Caco-2 (cell line): ENCODE data around the gene DMC1. TPM values are rescaled to one million over a fixed set of nuclear protein-coding genes. Genes with fewer than 3 reads are reported as not detected.
A peak's percentile ranks its signal among the peaks of the same experiment; 100 is the strongest.
"Not testable (repeated sequence)": the region's sequence is repeated elsewhere in the genome, so short reads cannot be mapped to it uniquely, and the experiment has no call there.

Experiments
- BruUV-seq: library from RNA; stranded (reverse); fragments of 400-500 nt; replicated peaks from 2 replicates; lab custom pipeline; 2021; lab: Mats Ljungman, UMichigan
- CTCF ChIA-PET: fragments of 300-600 bp; sonication (Branson Sonifier 250); formaldehyde crosslinking; loops from one replicate; lab custom pipeline; 2022; ENCODE audit warnings: antibody characterized with exemption; lab: Charles Lee
- POLR2A ChIA-PET: fragments of 300-600 bp; sonication (Branson Sonifier 250); formaldehyde crosslinking; loops from one replicate; lab custom pipeline; 2022; ENCODE audit warnings: antibody characterized with exemption; lab: Charles Lee
- DNase-seq, 2 experiments: peaks; one replicate each; pipeline versions ENCODE4 v3.0.0 to v3.0.0-alpha.2; 2020 to 2022
- H3K27me3 ChIP-seq: replicated peaks from 2 replicates; pipeline ENCODE4 v1.6.0; 2011; ENCODE audit warnings: low read length; ENCODE audit not compliant: control insufficient read depth, insufficient read depth
- H3K36me3 ChIP-seq: 2 replicates; pipeline ENCODE4 v1.5.1; 2011; ENCODE audit warnings: low read length; ENCODE audit not compliant: control insufficient read depth, insufficient read depth
- H3K4me1 ChIP-seq: fragments of 250-450 bp; sonication (Bioruptor Pico); 2 replicates; pipeline ENCODE4 v1.5.1; 2020; ENCODE audit warnings: mild to moderate bottlenecking
- H3K4me3 ChIP-seq: 2 replicates; pipeline ENCODE4 v1.5.1; 2011; ENCODE audit warnings: low read depth, mild to moderate bottlenecking, control low read depth, low read length
- H3K9me3 ChIP-seq: fragments of 250-450 bp; sonication (Bioruptor Pico); 2 replicates; pipeline ENCODE4 v1.5.1; 2020; ENCODE audit warnings: mild to moderate bottlenecking, moderate library complexity
- H3K27ac Mint-ChIP-seq: one replicate; pipeline ENCODE4 v1.8.0; 2022; ENCODE audit warnings: mixed read lengths; ENCODE audit not compliant: unreplicated experiment
- H3K27me3 Mint-ChIP-seq: one replicate; pipeline ENCODE4 v1.8.0; 2022; ENCODE audit warnings: mixed read lengths; ENCODE audit not compliant: insufficient read depth, unreplicated experiment
- H3K36me3 Mint-ChIP-seq: one replicate; pipeline ENCODE4 v1.8.0; 2022; ENCODE audit warnings: mild to moderate bottlenecking, mixed read lengths; ENCODE audit not compliant: insufficient read depth, unreplicated experiment
- H3K4me1 Mint-ChIP-seq: one replicate; pipeline ENCODE4 v1.8.0; 2022; ENCODE audit warnings: low read depth, mixed read lengths; ENCODE audit not compliant: unreplicated experiment
- H3K4me3 Mint-ChIP-seq: one replicate; pipeline ENCODE4 v1.8.0; 2022; ENCODE audit warnings: mild to moderate bottlenecking, moderate library complexity, mixed read lengths; ENCODE audit not compliant: unreplicated experiment
- H3K9me3 Mint-ChIP-seq: one replicate; pipeline ENCODE4 v1.8.0; 2022; ENCODE audit warnings: mixed read lengths; ENCODE audit not compliant: unreplicated experiment
- CTCF ChIP-seq, 2 experiments: fragments of 200-600 bp in 1 of 2; IDR thresholded peaks; 1 replicate in 1 of 2; 2 replicates in 1 of 2; pipeline versions ENCODE4 v1.5.1 to v1.8.0; 2011 to 2022; ENCODE audit warnings: antibody characterized with exemption in 1 of 2, control low read depth in 1 of 2, inconsistent platforms in 1 of 2, low read depth in 1 of 2, low read length in 1 of 2, mild to moderate bottlenecking in 1 of 2, moderate library complexity in 1 of 2; ENCODE audit not compliant: insufficient read depth in 1 of 2, severe bottlenecking in 1 of 2, unreplicated experiment in 1 of 2
- intact Hi-C: fragments of 100-400 bp; cut with micrococcal nuclease; formaldehyde crosslinking; loops from one replicate; pipeline ENCODE4 v1.10.0; 2022; ENCODE audit not compliant: unreplicated experiment
- total RNA-seq: library from RNA; stranded (reverse); gene quantifications from 2 replicates; pipeline ENCODE4 v1.2.3, GENCODE V29; 2022

DMC1 gene
- total RNA-seq, 1 experiment from 2014 or later, result 1.1 TPM

GRCh38 chr22:38474003-38474607 lies 95.9 kb downstream of the DMC1 start:
- Histone ChIP-seq H3K27me3 (no peaks in the 10 kb centered on the region), H3K9me3 (no peaks in the 10 kb centered on the region), H3K4me1 (peaks cover 11% of the 10 kb centered on the region), H3K36me3 (no peaks in the 10 kb centered on the region), H3K4me3 (no peak overlapping the region)
- Mint-ChIP-seq H3K27ac (peak overlapping the region; percentile 20), H3K9me3 (no peaks in the 10 kb centered on the region), H3K4me1 (peaks cover 8% of the 10 kb centered on the region), H3K4me3 (no peak overlapping the region), H3K36me3 (peaks cover 17% of the 10 kb centered on the region), H3K27me3 (no peaks in the 10 kb centered on the region)
- ChIA-PET CTCF (no interaction called here), POLR2A (no interaction called here)
- BruUV-seq, result no TSS peak
- no peak for DNase-seq
- TF ChIP-seq CTCF (IDR thresholded peaks at IDR 0.05; ENCODE audit: insufficient read depth in 1 of 2, low read depth in 1 of 2, low read length in 1 of 2, severe bottlenecking in 1 of 2, unreplicated experiment in 1 of 2), result no peak
- intact Hi-C loops, result no loop called here

- H3K4me1 ChIP-seq, result peaks cover 5% of the 10 kb centered on the region; the same call in 1 of the 2 replicates
- ChIA-PET POLR2A (no interaction called here), CTCF (no interaction called here)
- Mint-ChIP-seq H3K27me3 (no peaks in the 10 kb centered on the region), H3K4me3 (no peak overlapping the region), H3K9me3 (no peaks in the 10 kb centered on the region), H3K4me1 (no peaks in the 10 kb centered on the region), H3K36me3 (peaks cover 2% of the 10 kb centered on the region), H3K27ac (no peak overlapping the region)
- no peaks in the 10 kb centered on the region; the same call in 1 of the 2 replicates for H3K27me3 ChIP-seq
- H3K9me3 ChIP-seq, result no peaks in the 10 kb centered on the region
- H3K4me3 ChIP-seq, result no peak overlapping the region
- DNase-seq, result no peak
- TSS peak; percentile 26 for BruUV-seq
- H3K36me3 ChIP-seq, result no peaks in the 10 kb centered on the region
- intact Hi-C loops, result no loop called here
- TF ChIP-seq CTCF (IDR thresholded peaks at IDR 0.05; ENCODE audit: insufficient read depth in 1 of 2, low read depth in 1 of 2, low read length in 1 of 2, severe bottlenecking in 1 of 2, unreplicated experiment in 1 of 2), result no peak
Observed at GRCh38 chr22:38471237-38471636, 98.7 kb downstream of the DMC1 start.

- DNase-seq, intact Hi-C loops, H3K4me3 Mint-ChIP-seq: not testable (repeated sequence)
Observed at GRCh38 chr22:38470179-38470578, 99.8 kb downstream of the DMC1 start.

More at GRCh38 chr22:38470179-38470578, 99.8 kb downstream of the DMC1 start:
- H3K9me3 ChIP-seq, H3K27me3 Mint-ChIP-seq, H3K27ac Mint-ChIP-seq, H3K4me3 ChIP-seq, H3K4me1 ChIP-seq, H3K27me3 ChIP-seq, H3K36me3 ChIP-seq, POLR2A ChIA-PET, BruUV-seq, H3K36me3 Mint-ChIP-seq, H3K9me3 Mint-ChIP-seq, H3K4me1 Mint-ChIP-seq: not testable (repeated sequence)
- CTCF ChIA-PET, result interaction anchor here (0.6 kb wide), 1 partner anchor 162 kb away, joined by 3 read pairs; no protein-coding TSS in a partner anchor
